ENCODE measurements around the gene NMT2.
A peak's percentile ranks its signal among the peaks of the same experiment; 100 is the strongest.

The NMT2 gene

GRCh38 chr10:15169555-15170401 is 1.3 kb upstream of the NMT2 start:
- DNase-seq (ENCODE audit: low spot score in 2 of 2): peak; percentile 33 to 41
- peak overlapping the region; percentile 78 for H3K27ac Mint-ChIP-seq (ENCODE audit: low read depth)
- peak; percentile 44 for ATAC-seq (replicated peaks; ENCODE audit: extremely low read depth, poor library complexity, severe bottlenecking)
- peaks cover 7% of the 10 kb centered on the region for H3K36me3 Mint-ChIP-seq (ENCODE audit: insufficient read depth)
- no peaks in the 10 kb centered on the region for H3K27me3 Mint-ChIP-seq
- peak overlapping the region; percentile 82 for H3K4me3 Mint-ChIP-seq
- no peaks in the 10 kb centered on the region for H3K9me3 Mint-ChIP-seq
- H3K4me1 Mint-ChIP-seq: peaks cover 57% of the 10 kb centered on the region

- peak; percentile 63 for ATAC-seq (replicated peaks; ENCODE audit: extremely low read depth, poor library complexity, severe bottlenecking)
- peak overlapping the region; percentile 78 for H3K27ac Mint-ChIP-seq (ENCODE audit: low read depth)
- H3K9me3 Mint-ChIP-seq: no peaks in the 10 kb centered on the region
- peak; percentile 79 to 85 for DNase-seq (ENCODE audit: low spot score in 2 of 2)
- H3K27me3 Mint-ChIP-seq: no peaks in the 10 kb centered on the region
- peak overlapping the region; percentile 89 for H3K4me3 Mint-ChIP-seq
- H3K36me3 Mint-ChIP-seq (ENCODE audit: insufficient read depth): peaks cover 7% of the 10 kb centered on the region
- H3K4me1 Mint-ChIP-seq: peaks cover 58% of the 10 kb centered on the region
Measured at GRCh38 chr10:15168786-15169554, 477 bp upstream of the NMT2 start.

- H3K36me3 Mint-ChIP-seq (ENCODE audit: insufficient read depth): peaks cover 4% of the 10 kb centered on the region
- H3K9me3 Mint-ChIP-seq: no peaks in the 10 kb centered on the region
- DNase-seq (ENCODE audit: low spot score in 2 of 2) (peak; percentile 28 to 33), ATAC-seq (replicated peaks; ENCODE audit: extremely low read depth, poor library complexity, severe bottlenecking) (peak; percentile 16)
- H3K27ac Mint-ChIP-seq (ENCODE audit: low read depth): peak overlapping the region; percentile 77
- peaks cover 53% of the 10 kb centered on the region for H3K4me1 Mint-ChIP-seq
- no peaks in the 10 kb centered on the region for H3K27me3 Mint-ChIP-seq
- peak overlapping the region; percentile 89 for H3K4me3 Mint-ChIP-seq
Measured at GRCh38 chr10:15167411-15168290, 842 bp downstream of the NMT2 start.

- Mint-ChIP-seq H3K27ac (ENCODE audit: low read depth) (no peak overlapping the region), H3K4me1 (peaks cover 52% of the 10 kb centered on the region), H3K36me3 (ENCODE audit: insufficient read depth) (peaks cover 6% of the 10 kb centered on the region), H3K27me3 (no peaks in the 10 kb centered on the region), H3K4me3 (peak overlapping the region; percentile 89), H3K9me3 (no peaks in the 10 kb centered on the region)
- DNase-seq (ENCODE audit: low spot score in 2 of 2): no peak
- ATAC-seq (replicated peaks; ENCODE audit: extremely low read depth, poor library complexity, severe bottlenecking): no peak
Measured at GRCh38 chr10:15166325-15166724, 2.2 kb downstream of the NMT2 start.

GRCh38 chr10:15163253-15163828 is 5.2 kb downstream of the NMT2 start:
- H3K4me3 Mint-ChIP-seq: no peak overlapping the region
- H3K36me3 Mint-ChIP-seq (ENCODE audit: insufficient read depth): peaks cover 7% of the 10 kb centered on the region
- DNase-seq (ENCODE audit: low spot score in 2 of 2) (no peak), ATAC-seq (replicated peaks; ENCODE audit: extremely low read depth, poor library complexity, severe bottlenecking) (no peak)
- H3K27ac Mint-ChIP-seq (ENCODE audit: low read depth): no peak overlapping the region
- no peaks in the 10 kb centered on the region for H3K27me3 Mint-ChIP-seq
- H3K9me3 Mint-ChIP-seq: no peaks in the 10 kb centered on the region
- peaks cover 39% of the 10 kb centered on the region for H3K4me1 Mint-ChIP-seq

GRCh38 chr10:15158972-15159371 is 9.5 kb downstream of the NMT2 start:
- DNase-seq (ENCODE audit: low spot score in 2 of 2) (no peak), ATAC-seq (replicated peaks; ENCODE audit: extremely low read depth, poor library complexity, severe bottlenecking) (no peak)
- peaks cover 19% of the 10 kb centered on the region for H3K4me1 Mint-ChIP-seq
- no peaks in the 10 kb centered on the region for H3K9me3 Mint-ChIP-seq
- H3K27me3 Mint-ChIP-seq: no peaks in the 10 kb centered on the region
- no peak overlapping the region for H3K4me3 Mint-ChIP-seq
- H3K27ac Mint-ChIP-seq (ENCODE audit: low read depth): no peak overlapping the region
- peaks cover 5% of the 10 kb centered on the region for H3K36me3 Mint-ChIP-seq (ENCODE audit: insufficient read depth)

- DNase-seq (ENCODE audit: low spot score in 2 of 2) (no peak), ATAC-seq (replicated peaks; ENCODE audit: extremely low read depth, poor library complexity, severe bottlenecking) (no peak)
- Mint-ChIP-seq H3K36me3 (ENCODE audit: insufficient read depth) (peaks cover 5% of the 10 kb centered on the region), H3K4me3 (no peak overlapping the region), H3K27ac (ENCODE audit: low read depth) (no peak overlapping the region), H3K4me1 (peaks cover 19% of the 10 kb centered on the region), H3K9me3 (no peaks in the 10 kb centered on the region), H3K27me3 (no peaks in the 10 kb centered on the region)
Measured at GRCh38 chr10:15158448-15158847, 10.0 kb downstream of the NMT2 start.

- Mint-ChIP-seq H3K4me3 (no peak overlapping the region), H3K9me3 (no peaks in the 10 kb centered on the region), H3K36me3 (ENCODE audit: insufficient read depth) (peaks cover 3% of the 10 kb centered on the region), H3K4me1 (peaks cover 26% of the 10 kb centered on the region), H3K27me3 (no peaks in the 10 kb centered on the region), H3K27ac (ENCODE audit: low read depth) (no peak overlapping the region)
- DNase-seq (ENCODE audit: low spot score in 2 of 2): no peak
- no peak for ATAC-seq (replicated peaks; ENCODE audit: extremely low read depth, poor library complexity, severe bottlenecking)
Measured at GRCh38 chr10:15155978-15156656, 12.4 kb downstream of the NMT2 start.

GRCh38 chr10:15152556-15152955 is 15.9 kb downstream of the NMT2 start:
- no peak for DNase-seq (ENCODE audit: low spot score in 2 of 2)
- Mint-ChIP-seq H3K9me3 (no peaks in the 10 kb centered on the region), H3K4me3 (no peak overlapping the region), H3K4me1 (peaks cover 17% of the 10 kb centered on the region), H3K36me3 (ENCODE audit: insufficient read depth) (no peaks in the 10 kb centered on the region), H3K27ac (ENCODE audit: low read depth) (no peak overlapping the region), H3K27me3 (no peaks in the 10 kb centered on the region)
- ATAC-seq (replicated peaks; ENCODE audit: extremely low read depth, poor library complexity, severe bottlenecking): no peak

- H3K36me3 Mint-ChIP-seq (ENCODE audit: insufficient read depth): peaks cover 2% of the 10 kb centered on the region
- H3K27me3 Mint-ChIP-seq: no peaks in the 10 kb centered on the region
- H3K27ac Mint-ChIP-seq (ENCODE audit: low read depth): no peak overlapping the region
- ATAC-seq (replicated peaks; ENCODE audit: extremely low read depth, poor library complexity, severe bottlenecking) (no peak), DNase-seq (ENCODE audit: low spot score in 2 of 2) (no peak)
- H3K9me3 Mint-ChIP-seq: no peaks in the 10 kb centered on the region
- H3K4me1 Mint-ChIP-seq: peaks cover 22% of the 10 kb centered on the region
- H3K4me3 Mint-ChIP-seq: no peak overlapping the region
Measured at GRCh38 chr10:15150563-15150962, 17.9 kb downstream of the NMT2 start.

GRCh38 chr10:15149042-15149771 is 19.3 kb downstream of the NMT2 start:
- Mint-ChIP-seq H3K36me3 (ENCODE audit: insufficient read depth) (peaks cover 2% of the 10 kb centered on the region), H3K27me3 (no peaks in the 10 kb centered on the region), H3K4me3 (no peak overlapping the region), H3K4me1 (peaks cover 30% of the 10 kb centered on the region), H3K27ac (ENCODE audit: low read depth) (no peak overlapping the region), H3K9me3 (no peaks in the 10 kb centered on the region)
- no peak for ATAC-seq (replicated peaks; ENCODE audit: extremely low read depth, poor library complexity, severe bottlenecking)
- DNase-seq (ENCODE audit: low spot score in 2 of 2): no peak
